ENCODE data around the gene RNF38. TPM values are rescaled to one million over a fixed set of nuclear protein-coding genes. Genes with fewer than 3 reads are reported as not detected.
"Not testable (repeated sequence)": the region's sequence is repeated elsewhere in the genome, so short reads cannot be mapped to it uniquely, and the experiment has no call there.

Gene RNF38
- total and polyA plus RNA-seq, 10 donors, result 9.5 to 67.1 (median 46.4) TPM

GRCh38 chr9:36389590-36389989 is 10.5 kb downstream of the RNF38 start:
- H3K4me1 ChIP-seq, result peaks cover 9 to 96% (median 51%) of the 10 kb centered on the region in 6 donors
- no peaks in the 10 kb centered on the region for H3K27me3 ChIP-seq (replicated peaks in 1 of 7)
- H3K4me3 ChIP-seq, result no peak overlapping the region
- H3K27ac ChIP-seq, result no peak overlapping the region
- TF ChIP-seq CTCF (IDR thresholded peaks at IDR 0.05 in 8 of 11, conservative IDR thresholded peaks at IDR 0.05 in 3 of 11) (no peak), POLR2A (IDR thresholded peaks at IDR 0.05) (no peak), POLR2AphosphoS5 (IDR thresholded peaks at IDR 0.05) (no peak)
- no peaks in the 10 kb centered on the region for H3K9me3 ChIP-seq
- no peak for DNase-seq
- intact Hi-C loops (cut with DNase I; ENCODE audit: low total_unique reads), result no loop called here
- peaks cover 0 to 45% (median 2%) of the 10 kb centered on the region in 6 donors for H3K36me3 ChIP-seq
- WGBS, 5 donors, result 78 to 89% (median 83%) methylated on average over 2 of the region's 2 CpGs

- WGBS, 5 donors, result 68 to 80% (median 79%) methylated on average over 7 of the region's 7 CpGs
- H3K27ac ChIP-seq; intact Hi-C loops (cut with DNase I; ENCODE audit: low total_unique reads); H3K4me3 ChIP-seq; H3K27me3 ChIP-seq (replicated peaks in 1 of 7); DNase-seq; H3K9me3 ChIP-seq: not testable (repeated sequence)
- Histone ChIP-seq H3K4me1 (peaks cover 28 to 97% (median 64%) of the 10 kb centered on the region in 6 donors), H3K36me3 (peaks cover 0 to 40% (median 2%) of the 10 kb centered on the region in 6 donors)
Observed at GRCh38 chr9:36386396-36386965, 13.6 kb downstream of the RNF38 start.

GRCh38 chr9:36382484-36382883 is 17.6 kb downstream of the RNF38 start:
- H3K9me3 ChIP-seq, result no peaks in the 10 kb centered on the region
- peaks cover 0 to 23% (median 2%) of the 10 kb centered on the region in 6 donors for H3K36me3 ChIP-seq
- H3K27me3 ChIP-seq (replicated peaks in 1 of 7), result no peaks in the 10 kb centered on the region
- intact Hi-C loops (cut with DNase I; ENCODE audit: low total_unique reads), result no loop called here
- H3K4me1 ChIP-seq, result peaks cover 12 to 94% (median 67%) of the 10 kb centered on the region in 6 donors
- DNase-seq, result no peak
- no peak for TF ChIP-seq POLR2A (IDR thresholded peaks at IDR 0.05)
- TF ChIP-seq CTCF (IDR thresholded peaks at IDR 0.05 in 8 of 11, conservative IDR thresholded peaks at IDR 0.05 in 3 of 11), result no peak
- no peak for TF ChIP-seq POLR2AphosphoS5 (IDR thresholded peaks at IDR 0.05)
- H3K4me3 ChIP-seq, result no peak overlapping the region
- peak overlapping the region in 6 of 8 donors; percentile 1 to 57 (median 34) for H3K27ac ChIP-seq

GRCh38 chr9:36364577-36364976 is 35.5 kb downstream of the RNF38 start:
- no peak overlapping the region for H3K4me3 ChIP-seq
- no peak overlapping the region for H3K27ac ChIP-seq
- peaks cover 0 to 100% (median 38%) of the 10 kb centered on the region in 6 donors for H3K36me3 ChIP-seq
- H3K4me1 ChIP-seq, result no peaks in the 10 kb centered on the region
- no peaks in the 10 kb centered on the region for H3K9me3 ChIP-seq
- 96 to 100% (median 98%) methylated on average over 1 of the region's 1 CpG for WGBS, 5 donors
- intact Hi-C loops (cut with DNase I; ENCODE audit: low total_unique reads), result no loop called here
- TF ChIP-seq POLR2AphosphoS5 (IDR thresholded peaks at IDR 0.05) (no peak), CTCF (IDR thresholded peaks at IDR 0.05 in 8 of 11, conservative IDR thresholded peaks at IDR 0.05 in 3 of 11) (no peak), POLR2A (IDR thresholded peaks at IDR 0.05) (no peak)
- DNase-seq, result no peak
- H3K27me3 ChIP-seq (replicated peaks in 1 of 7), result no peaks in the 10 kb centered on the region

Measured in spleen (tissue), 11 donors.